ENCODE results near the gene SHISAL1. TPM values are rescaled to one million over a fixed set of nuclear protein-coding genes. Genes with fewer than 3 reads are reported as not detected.
"Not testable (repeated sequence)": the region's sequence is repeated elsewhere in the genome, so short reads cannot be mapped to it uniquely, and the experiment has no call there.

Gene SHISAL1
- total RNA-seq, 3 donors from 2014 or later = 0.32 to 1.2 (median 0.33) TPM

GRCh38 chr22:44304354-44304753, 8.4 kb downstream of the SHISAL1 start:
- TF ChIP-seq CTCF (IDR thresholded peaks at IDR 0.05) (no peak), POLR2A (IDR thresholded peaks at IDR 0.05) (no peak), POLR2AphosphoS5 (IDR thresholded peaks at IDR 0.05) (no peak)
- no peaks in the 10 kb centered on the region for H3K9me3 ChIP-seq
- no peak overlapping the region for H3K4me3 ChIP-seq
- no peak for DNase-seq (ENCODE audit: low spot score in 2 of 2)
- no peak overlapping the region for H3K27ac ChIP-seq
- H3K36me3 ChIP-seq = no peaks in the 10 kb centered on the region
- intact Hi-C loops (cut with DNase I; ENCODE audit: low total_unique reads) = no loop called here
- H3K4me1 ChIP-seq = no peaks in the 10 kb centered on the region
- peaks cover 3 to 15% of the 10 kb centered on the region in 2 donors for H3K27me3 ChIP-seq

- H3K36me3 ChIP-seq; DNase-seq (ENCODE audit: low spot score in 2 of 2); H3K4me1 ChIP-seq; intact Hi-C loops (cut with DNase I; ENCODE audit: low total_unique reads); H3K4me3 ChIP-seq; H3K9me3 ChIP-seq; H3K27ac ChIP-seq: not testable (repeated sequence)
- H3K27me3 ChIP-seq = peaks cover 3 to 15% of the 10 kb centered on the region in 2 donors
Observed at GRCh38 chr22:44302363-44302762, 10.4 kb downstream of the SHISAL1 start.

- TF ChIP-seq POLR2A (IDR thresholded peaks at IDR 0.05) (no peak), CTCF (IDR thresholded peaks at IDR 0.05) (no peak), POLR2AphosphoS5 (IDR thresholded peaks at IDR 0.05) (no peak)
- Histone ChIP-seq H3K27me3 (peaks cover 3 to 15% of the 10 kb centered on the region in 2 donors), H3K4me3 (no peak overlapping the region), H3K9me3 (no peaks in the 10 kb centered on the region), H3K4me1 (no peaks in the 10 kb centered on the region), H3K27ac (no peak overlapping the region), H3K36me3 (no peaks in the 10 kb centered on the region)
- DNase-seq (ENCODE audit: low spot score in 2 of 2) = no peak
- intact Hi-C loops (cut with DNase I; ENCODE audit: low total_unique reads) = no loop called here
Observed at GRCh38 chr22:44301039-44301438, 11.7 kb downstream of the SHISAL1 start.

GRCh38 chr22:44299124-44299523, 13.6 kb downstream of the SHISAL1 start:
- no peak for TF ChIP-seq POLR2AphosphoS5 (IDR thresholded peaks at IDR 0.05)
- TF ChIP-seq CTCF (IDR thresholded peaks at IDR 0.05) = no peak
- H3K27ac ChIP-seq = no peak overlapping the region
- H3K36me3 ChIP-seq = no peaks in the 10 kb centered on the region
- H3K4me3 ChIP-seq = no peak overlapping the region
- no peak for DNase-seq (ENCODE audit: low spot score in 2 of 2)
- peaks cover 0 to 7% of the 10 kb centered on the region in 2 donors for H3K9me3 ChIP-seq
- H3K27me3 ChIP-seq = peaks cover 3 to 15% of the 10 kb centered on the region in 2 donors
- H3K4me1 ChIP-seq = no peaks in the 10 kb centered on the region
- intact Hi-C loops (cut with DNase I; ENCODE audit: low total_unique reads) = no loop called here

- DNase-seq (ENCODE audit: low spot score in 2 of 2) = no peak
- peaks cover 3 to 15% of the 10 kb centered on the region in 2 donors for H3K27me3 ChIP-seq
- H3K9me3 ChIP-seq = peaks cover 0 to 7% of the 10 kb centered on the region in 2 donors
- H3K27ac ChIP-seq = no peak overlapping the region
- H3K4me3 ChIP-seq = no peak overlapping the region
- no peaks in the 10 kb centered on the region for H3K4me1 ChIP-seq
- no peak for TF ChIP-seq POLR2A (IDR thresholded peaks at IDR 0.05)
- no peak for TF ChIP-seq POLR2AphosphoS5 (IDR thresholded peaks at IDR 0.05)
- TF ChIP-seq CTCF (IDR thresholded peaks at IDR 0.05) = no peak
- no peaks in the 10 kb centered on the region for H3K36me3 ChIP-seq
- intact Hi-C loops (cut with DNase I; ENCODE audit: low total_unique reads) = no loop called here
Observed at GRCh38 chr22:44298406-44299091, 14.2 kb downstream of the SHISAL1 start.
